ENCODE results near the gene CDC42EP1.

- TF ChIP-seq CTCF (IDR thresholded peaks at IDR 0.05), result no peak
- TF ChIP-seq POLR2A (IDR thresholded peaks at IDR 0.05), result no peak
- TF ChIP-seq EP300 (IDR thresholded peaks at IDR 0.05), result no peak
These were observed 2.0 kb downstream of the CDC42EP1 start for GRCh38 chr22:37562049-37562875.
